HL-60/S4 treated with retinoic acid at 250 ng/mL for 4 days and 3 days (cell line): Measurements from ENCODE around the gene LETM1.

Experiments
- in situ Hi-C: fragments of 300-500 bp; cut with MboI; formaldehyde crosslinking; loops from 2 replicates; pipeline ENCODE4 v1.7.0; 2022; ENCODE audit warnings: low sequenced_read_pairs

LETM1 gene

GRCh38 chr4:1766106-1767060 is 89.6 kb downstream of the LETM1 start:
- in situ Hi-C loops: no loop called here

- in situ Hi-C loops: no loop called here
Measured at GRCh38 chr4:1765409-1766072, 90.4 kb downstream of the LETM1 start.

- in situ Hi-C loops: no loop called here
Measured at GRCh38 chr4:1764670-1765069, 91.3 kb downstream of the LETM1 start.

GRCh38 chr4:1763550-1764080 is 92.3 kb downstream of the LETM1 start:
- in situ Hi-C loops: no loop called here

DNA sequence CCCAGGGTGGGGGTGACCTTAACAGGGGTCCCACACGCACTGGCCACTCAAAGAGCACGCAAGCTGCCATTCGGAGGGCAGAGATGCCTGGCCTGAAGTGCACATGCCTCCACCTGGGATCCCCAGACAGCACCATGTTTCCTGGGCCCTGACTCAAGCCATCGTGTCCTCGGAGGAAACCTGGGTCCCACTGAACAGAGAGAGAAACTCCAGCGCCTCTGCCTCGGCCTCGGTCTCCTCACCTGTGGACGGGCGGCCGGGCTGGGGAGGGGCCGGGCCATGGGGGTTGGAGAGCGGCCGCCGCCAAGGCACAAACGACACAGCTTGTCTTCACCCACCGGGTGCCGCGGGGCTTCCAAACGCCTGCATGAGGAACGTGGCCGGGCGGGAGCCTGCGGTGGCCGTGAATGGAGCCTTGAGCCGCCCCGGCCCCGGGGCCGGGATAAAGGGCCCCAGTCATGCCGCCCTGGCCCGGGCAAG is 92.8 kb downstream of the LETM1 start:
- in situ Hi-C loops: no loop called here

GRCh38 chr4:1762264-1763010 is 93.5 kb downstream of the LETM1 start:
- in situ Hi-C loops: no loop called here
